GM12878 (cell line): ENCODE measurements around the gene FSD1L. TPM values are rescaled to one million over a fixed set of nuclear protein-coding genes. Genes with fewer than 3 reads are reported as not detected.

Experiments
- ATAC-seq: fragments of 200-7000 bp; cut with Tn5 transposase; 3 replicates; pipeline ENCODE4 v1.9.1; 2020; ENCODE audit warnings: mild to moderate bottlenecking, moderate library complexity
- BruUV-seq: library from RNA; stranded (reverse); fragments of 400-500 nt; replicated peaks from 2 replicates; lab custom pipeline; 2021; lab: Mats Ljungman, UMichigan
- CTCF ChIA-PET: fragments of 300-600 bp; sonication (Branson Sonifier 250); formaldehyde crosslinking; extraction: SDS; loops from one replicate; lab custom pipeline; 2021; ENCODE audit warnings: inconsistent platforms; lab: Yijun Ruan, JAX
- POLR2A ChIA-PET: fragments of 350-600 bp; formaldehyde crosslinking; extraction: SDS; loops from one replicate; lab custom pipeline; 2021; ENCODE audit warnings: inconsistent platforms; lab: Charles Lee
- RAD21 ChIA-PET: fragments of 300-600 bp; sonication (Branson Sonifier 250); formaldehyde crosslinking; loops from one replicate; lab custom pipeline; 2023; ENCODE audit warnings: antibody characterized with exemption; ENCODE audit not compliant: unreplicated experiment; lab: Charles Lee
- SMC1A ChIA-PET: fragments of 300-600 bp; sonication (Branson Sonifier 250); formaldehyde crosslinking; loops from one replicate; lab custom pipeline; 2023; ENCODE audit not compliant: unreplicated experiment, uncharacterized antibody; lab: Charles Lee
- DNase-seq: peaks from one replicate; pipeline ENCODE4 v3.0.0-alpha.2; 2011; ENCODE audit warnings: low read depth, low spot score
- FAIRE-seq: peaks from 3 replicates; lab custom pipeline; 2011; peaks lifted over from hg19 to GRCh38; lab: Jason Lieb, UNC
- H2AFZ ChIP-seq: 2 replicates; pipeline ENCODE4 v1.6.0; 2011; ENCODE audit warnings: low read depth, low read length, control low read depth; ENCODE audit not compliant: control insufficient read depth
- H3K27ac ChIP-seq: 2 replicates; pipeline ENCODE4 v1.5.1; 2011; ENCODE audit warnings: control low read depth; ENCODE audit not compliant: control insufficient read depth, insufficient read depth
- H3K27me3 ChIP-seq, 2 experiments: replicated peaks in 1 of 2; 2 replicates each; pipeline versions ENCODE4 v1.6.0 to v1.6.1; 2011; ENCODE audit warnings: low read length in 1 of 2; ENCODE audit not compliant: control insufficient read depth in 2 of 2, insufficient read depth in 2 of 2
- H3K36me3 ChIP-seq, 2 experiments: 2 replicates each; pipeline ENCODE4 v1.5.1; 2011; ENCODE audit warnings: low read length in 1 of 2; ENCODE audit not compliant: control insufficient read depth in 2 of 2, insufficient read depth in 2 of 2
- H3K4me1 ChIP-seq: 2 replicates; pipeline ENCODE4 v1.6.1; 2011; ENCODE audit warnings: mild to moderate bottlenecking, low read length, moderate library complexity, mixed read lengths; ENCODE audit not compliant: control insufficient read depth, insufficient read depth
- H3K4me2 ChIP-seq: 2 replicates; pipeline ENCODE4 v1.6.0; 2011; ENCODE audit warnings: control low read depth; ENCODE audit not compliant: control insufficient read depth, insufficient read depth
- H3K4me3 ChIP-seq: fragments of 200-600 bp; sonication (generic); 2 replicates; pipeline ENCODE4 v1.5.1; 2016
- H3K79me2 ChIP-seq: 2 replicates; pipeline ENCODE4 v1.6.0; 2011; ENCODE audit warnings: low read length; ENCODE audit not compliant: control insufficient read depth, insufficient read depth
- H3K9ac ChIP-seq: 2 replicates; pipeline ENCODE4 v1.8.0; 2011; ENCODE audit warnings: low read length, control low read depth, mixed read lengths; ENCODE audit not compliant: control insufficient read depth, insufficient read depth
- H3K9me3 ChIP-seq: replicated peaks from 3 replicates; pipeline ENCODE4 v1.5.1; 2011; ENCODE audit warnings: mild to moderate bottlenecking, low read length; ENCODE audit not compliant: control insufficient read depth, insufficient read depth
- H4K20me1 ChIP-seq: 2 replicates; pipeline ENCODE4 v1.6.0; 2011; ENCODE audit not compliant: control insufficient read depth, insufficient read depth
- BCL11A ChIP-seq: IDR thresholded peaks from 2 replicates; pipeline ENCODE4 v1.6.1; 2011; ENCODE audit warnings: low read depth, low read length
- CBX5 ChIP-seq: sonication (generic); IDR thresholded peaks from 2 replicates; pipeline ENCODE4 v1.6.1; 2016; ENCODE audit warnings: low read depth, moderate library complexity, mild to moderate bottlenecking, inconsistent platforms
- CREB1 ChIP-seq: IDR thresholded peaks from 2 replicates; pipeline ENCODE4 v1.6.1; 2012; ENCODE audit warnings: low read depth, mild to moderate bottlenecking, inconsistent platforms
- ELK1 ChIP-seq: IDR thresholded peaks from 2 replicates; pipeline ENCODE4 v1.6.1; 2012; ENCODE audit warnings: low read depth, low read length, improper control_type of control experiment
- MYC ChIP-seq: IDR thresholded peaks from 2 replicates; pipeline ENCODE4 v1.6.1; 2011; ENCODE audit warnings: mild to moderate bottlenecking, low read length, moderate library complexity, inconsistent platforms; ENCODE audit not compliant: insufficient read depth, insufficient replicate concordance, insufficient read length, severe bottlenecking
- PKNOX1 ChIP-seq: fragments of 450-650 bp; IDR thresholded peaks from 2 replicates; pipeline ENCODE4 v1.6.1; 2016; ENCODE audit warnings: mild to moderate bottlenecking
- POLR2A ChIP-seq: IDR thresholded peaks from 2 replicates; pipeline ENCODE4 v1.6.1; 2011; ENCODE audit warnings: low read depth, mild to moderate bottlenecking, low read length
- POLR2AphosphoS5 ChIP-seq: IDR thresholded peaks from 2 replicates; pipeline ENCODE4 v1.6.1; 2011; ENCODE audit warnings: mild to moderate bottlenecking, low read length, inconsistent platforms
- POU2F2 ChIP-seq: IDR thresholded peaks from 3 replicates; pipeline ENCODE4 v1.6.1; 2011; ENCODE audit warnings: low read depth, mild to moderate bottlenecking, low read length, borderline replicate concordance
- SREBF2 ChIP-seq: IDR thresholded peaks from 2 replicates; pipeline ENCODE4 v1.6.1; 2012; ENCODE audit warnings: mild to moderate bottlenecking, low read length
- TAF1 ChIP-seq: IDR thresholded peaks from 2 replicates; pipeline ENCODE4 v1.6.1; 2011; ENCODE audit warnings: mild to moderate bottlenecking, low read depth, low read length, borderline replicate concordance
- USF1 ChIP-seq: IDR thresholded peaks from 2 replicates; pipeline ENCODE4 v1.6.1; 2011; ENCODE audit warnings: borderline replicate concordance, low read depth, mild to moderate bottlenecking, moderate library complexity, mixed read lengths, low read length; ENCODE audit not compliant: insufficient read depth; ENCODE audit errors: extremely low read length
- WRNIP1 ChIP-seq: IDR thresholded peaks from 2 replicates; pipeline ENCODE4 v1.6.1; 2011; ENCODE audit warnings: low read depth, low read length, improper control_type of control experiment, borderline replicate concordance
- ZSCAN29 ChIP-seq: fragments of 450-650 bp; IDR thresholded peaks from 2 replicates; pipeline ENCODE4 v1.6.1; 2017; ENCODE audit warnings: mild to moderate bottlenecking, moderate library complexity
- WGBS: methylation state at CpG from one replicate; pipeline ENCODE4 v1.1.6; 2016; ENCODE audit warnings: low lambda C conversion rate; ENCODE audit not compliant: insufficient replicate concordance, insufficient coverage; ENCODE audit errors: missing lambda C conversion rate; 5-methylcytosine and 5-hydroxymethylcytosine counted together
- in situ Hi-C: fragments of 300-500 bp; cut with MboI; formaldehyde crosslinking; loops from 9 replicates; pipeline ENCODE4 v1.14.3; 2018; ENCODE audit warnings: mixed read lengths
- intact Hi-C: fragments of 100-400 bp; cut with micrococcal nuclease; formaldehyde crosslinking; loops from one replicate; pipeline ENCODE4 v1.14.2; 2022; ENCODE audit not compliant: unreplicated experiment
- polyA plus RNA-seq, 11 experiments: library from polyadenylated mRNA; depleted of rRNA in 4 of 11; unstranded in 6 of 11; stranded (reverse) in 5 of 11; fragments of >200 nt; fragmentation: Nextera tagmentation in 4 of 11; fragmentation: Illumina TruSeq in 1 of 11; extraction: Ambion mirVana in 4 of 11; extraction: Trizol in 1 of 11; gene quantifications; 1 replicate in 1 of 11; 2 replicates in 10 of 11; pipeline versions ENCODE4 v1.2.1 to v1.2.3, GENCODE V29; 2011 to 2016; ENCODE audit warnings: inconsistent platforms in 2 of 11, missing spikeins in 2 of 11, low read depth in 1 of 11
- total RNA-seq, 4 experiments: library from RNA; depleted of rRNA in 3 of 4; stranded (reverse); fragments of >200 nt in 3 of 4; fragmentation: Illumina TruSeq in 1 of 4; extraction: Trizol in 1 of 4; gene quantifications; 2 replicates each; pipeline versions ENCODE4 v1.2.1 to v1.2.3, GENCODE V29; 2013 to 2021

FSD1L gene
- total and polyA plus RNA-seq, 10 of the 15 experiments (the other 5 are each of a cell fraction or from before 2014, with no cell fraction given) = 11.9 to 52.4 (median 17.0) TPM

- Histone ChIP-seq H2AFZ (no peak overlapping the region), H3K4me2 (no peak overlapping the region), H3K27me3 (no peaks in the 10 kb centered on the region), H3K36me3 (no peaks in the 10 kb centered on the region), H3K9ac (no peak overlapping the region), H4K20me1 (no peaks in the 10 kb centered on the region), H3K4me1 (no peaks in the 10 kb centered on the region), H3K9me3 (no peaks in the 10 kb centered on the region; the same call in 2 of the 3 replicates), H3K79me2 (no peaks in the 10 kb centered on the region), H3K27ac (no peak overlapping the region), H3K4me3 (no peak overlapping the region)
- ChIA-PET SMC1A (interaction anchor here (1.2 kb wide), 1 partner anchor 12 kb away, joined by 3 read pairs; no protein-coding TSS in a partner anchor), CTCF (no interaction called here), POLR2A (no interaction called here), RAD21 (interaction anchor here (0.7 to 0.9 kb wide), 2 partner anchors 9 to 272 kb away, joined by 3 read pairs; no protein-coding TSS in a partner anchor)
- FAIRE-seq = no peak
- no peak for ATAC-seq
- no peak for DNase-seq
- intact Hi-C loops = no loop called here
- 3% methylated on average over 1 of the region's 1 CpG for WGBS
- in situ Hi-C loops = no loop called here
- no TSS peak for BruUV-seq
- TF ChIP-seq TAF1 (no peak), CBX5 (no peak), BCL11A (no peak), ELK1 (no peak), SREBF2 (no peak), POLR2A (no peak), WRNIP1 (no peak), POU2F2 (no peak), CREB1 (no peak), POLR2AphosphoS5 (no peak), PKNOX1 (no peak), MYC (no peak), USF1 (no peak), ZSCAN29 (no peak)
Measured at GRCh38 chr9:105437704-105438103, 10.1 kb upstream of the FSD1L start.
